Heart right ventricle (tissue), 16 donors: ENCODE data around the gene CAMTA2. TPM values are rescaled to one million over a fixed set of nuclear protein-coding genes. Genes with fewer than 3 reads are reported as not detected.

Experiments used
- ATAC-seq, 8 donors: fragments of 200-7000 bp; cut with Tn5 transposase; one replicate each; pipeline ENCODE4 v1.9.1; 2020; ENCODE audit warnings: mild to moderate bottlenecking in 8 of 8, moderate library complexity in 8 of 8, moderate number of reproducible peaks in 1 of 8
- DNase-seq, 2 donors: peaks; one replicate each; pipeline ENCODE4 v3.0.0-alpha.2; 2020
- H3K27ac ChIP-seq, 10 donors: fragments of 200-600 bp; sonication (generic) in 2 of 10; one replicate each; pipeline versions ENCODE4 v1.5.0 to v1.8.0; 2020 to 2022; ENCODE audit warnings: mild to moderate bottlenecking in 3 of 10
- H3K27me3 ChIP-seq, 7 donors: fragments of 200-600 bp; one replicate each; pipeline ENCODE4 v1.8.0; 2021 to 2022; ENCODE audit warnings: mild to moderate bottlenecking in 2 of 7
- H3K36me3 ChIP-seq, 9 donors: fragments of 200-600 bp; sonication (generic) in 1 of 9; one replicate each; pipeline versions ENCODE4 v1.5.0 to v1.8.0; 2020 to 2022; ENCODE audit warnings: mild to moderate bottlenecking in 2 of 9
- H3K4me1 ChIP-seq, 9 donors: fragments of 200-600 bp; sonication (generic) in 1 of 9; one replicate each; pipeline versions ENCODE4 v1.5.0 to v1.8.0; 2020 to 2022; ENCODE audit warnings: mild to moderate bottlenecking in 4 of 9
- H3K4me3 ChIP-seq, 10 donors: fragments of 200-600 bp; sonication (generic) in 2 of 10; one replicate each; pipeline versions ENCODE4 v1.5.0 to v1.8.0; 2020 to 2022; ENCODE audit warnings: mild to moderate bottlenecking in 7 of 10, moderate library complexity in 2 of 10
- H3K9me3 ChIP-seq, 11 donors: fragments of 200-600 bp in 10 of 11; sonication (generic) in 2 of 11; one replicate each; pipeline versions ENCODE4 v1.5.0 to v1.8.0; 2013 to 2022; ENCODE audit warnings: mild to moderate bottlenecking in 2 of 11, control low read depth in 1 of 11, moderate library complexity in 1 of 11
- CTCF ChIP-seq, 9 donors: fragments of 200-600 bp; sonication (generic) in 2 of 9; IDR thresholded peaks; one replicate each; pipeline versions ENCODE4 v1.5.0 to v1.8.0; 2021 to 2022; ENCODE audit warnings: antibody characterized with exemption in 9 of 9, mild to moderate bottlenecking in 5 of 9, moderate library complexity in 1 of 9
- WGBS, 2 donors: extraction: QIAGEN DNeasy Blood & Tissue Kit; methylation state at CpG; one replicate each; pipeline ENCODE4 v1.1.7; 2013; ENCODE audit warnings: inconsistent platforms in 1 of 2; 5-methylcytosine and 5-hydroxymethylcytosine counted together
- intact Hi-C, 10 donors: fragments of 100-400 bp; cut with DNase I; formaldehyde crosslinking; loops; one replicate each; pipeline versions ENCODE4 v1.11.1 to v1.14.2; 2022
- polyA plus RNA-seq, 2 donors: library from polyadenylated mRNA; stranded (reverse); fragments of 200-250 nt; gene quantifications; one replicate each; pipeline ENCODE4 v1.2.3, GENCODE V29; 2013
- total RNA-seq, 10 donors: library from RNA; stranded (reverse); fragmentation: NEBNext Ultra II Directional in 3 of 10; extraction: Animal tissue kit (Norgen Biotek cat#: 25700) in 3 of 10; gene quantifications; one replicate each; pipeline versions ENCODE4 v1.2.1 to v1.2.4, GENCODE V29; 2021 to 2023
- donor health status: Arrhythmogenic right ventricular cardiomyopathy.
- donor health status: ischemic (EF 13 %, LVEDD 7.1; RV severe dilation, severe dysfunction).
- donor health status: healthy with polysubstance abuse.
- donor health status: DM: no; HTN: yes; CAD: no.
- donor health status: DM: no; HTN: no; CAD: no.
- donor health status: ischemic (EF 25% LVEDD 6.9; RV normal size, moderate dysfunction).
- donor health status: ischemic (EF 25% LVEDD 5.7; RV mildly dilated, moderate dysfunction).
- donor health status: healthy.
- donor health status: DM: yes; HTN: yes; CAD: no.
- donor health status: Ischemic cardiomyopathy.
- donor health status: ischemic (EF 35%, LVEDD 5.7; RV mildly dilated, moderate dysfunction).
- donor health status: nonischemic (EF 11% LVEDD 7.7; RV severe dilation, severe dysfunction).
- donor health status: DM: yes; HTN: yes; CAD: no.
- donor health status: PGD.
- donor health status: ischemic (EF 29% LVEDD 5.4; RV normal size, mild dysfunction).
- donor health status: nonischemic (EF 23%, LVEDD 6.1; RV moderate dilation, normal function).

Gene CAMTA2
- total and polyA plus RNA-seq, 12 donors: 26.0 to 74.3 (median 34.3) TPM

- H3K9me3 ChIP-seq: no peaks in the 10 kb centered on the region
- DNase-seq (no peak), ATAC-seq (no peak)
- no peak overlapping the region for H3K4me3 ChIP-seq
- TF ChIP-seq CTCF (IDR thresholded peaks at IDR 0.05): no peak
- WGBS, 2 donors: 91 to 94% methylated on average over 30 of the region's 30 CpGs
- intact Hi-C loops: no loop called here
- peaks cover 0 to 12% (median 0%) of the 10 kb centered on the region in 9 donors for H3K4me1 ChIP-seq
- no peaks in the 10 kb centered on the region for H3K27me3 ChIP-seq
- peaks cover 0 to 80% (median 54%) of the 10 kb centered on the region in 9 donors for H3K36me3 ChIP-seq
- no peak overlapping the region for H3K27ac ChIP-seq
These were observed 34.8 kb upstream of the CAMTA2 start for GRCh38 chr17:5022171-5022711.

GRCh38 chr17:5020502-5021023 lies 33.1 kb upstream of the CAMTA2 start:
- no peaks in the 10 kb centered on the region for H3K27me3 ChIP-seq
- peaks cover 0 to 96% (median 69%) of the 10 kb centered on the region in 9 donors for H3K36me3 ChIP-seq
- intact Hi-C loops: no loop called here
- H3K4me3 ChIP-seq: no peak overlapping the region
- no peak overlapping the region for H3K27ac ChIP-seq
- H3K4me1 ChIP-seq: peaks cover 0 to 15% (median 0%) of the 10 kb centered on the region in 9 donors
- no peak for TF ChIP-seq CTCF (IDR thresholded peaks at IDR 0.05)
- ATAC-seq: no peak
- DNase-seq: no peak
- no peaks in the 10 kb centered on the region for H3K9me3 ChIP-seq
- WGBS, 2 donors: 82% methylated on average over 20 of the region's 20 CpGs

- H3K27me3 ChIP-seq: no peaks in the 10 kb centered on the region
- DNase-seq (no peak), ATAC-seq (no peak)
- H3K36me3 ChIP-seq: peaks cover 0 to 100% (median 79%) of the 10 kb centered on the region in 9 donors
- no peak overlapping the region for H3K27ac ChIP-seq
- intact Hi-C loops: no loop called here
- no peak for TF ChIP-seq CTCF (IDR thresholded peaks at IDR 0.05)
- H3K9me3 ChIP-seq: no peaks in the 10 kb centered on the region
- 28 to 62% methylated on average over 1 of the region's 1 CpG for WGBS, 2 donors
- peaks cover 0 to 15% (median 0%) of the 10 kb centered on the region in 9 donors for H3K4me1 ChIP-seq
- H3K4me3 ChIP-seq: no peak overlapping the region
These were observed 32.0 kb upstream of the CAMTA2 start for GRCh38 chr17:5019475-5019956.

GRCh38 chr17:5014357-5014756 lies 26.9 kb upstream of the CAMTA2 start:
- Histone ChIP-seq H3K36me3 (peaks cover 5 to 100% (median 67%) of the 10 kb centered on the region in 9 donors), H3K4me1 (peaks cover 0 to 6% (median 0%) of the 10 kb centered on the region in 9 donors), H3K4me3 (no peak overlapping the region), H3K27me3 (no peaks in the 10 kb centered on the region), H3K9me3 (no peaks in the 10 kb centered on the region), H3K27ac (no peak overlapping the region)
- ATAC-seq: peak in 1 of 8 donors; percentile 7
- DNase-seq: no peak
- 83 to 84% methylated on average over 4 of the region's 4 CpGs for WGBS, 2 donors
- intact Hi-C loops: no loop called here
- TF ChIP-seq CTCF (IDR thresholded peaks at IDR 0.05): no peak
